GM21526 (cell line): ENCODE results near the gene ENDOV.
A peak's percentile ranks its signal among the peaks of the same experiment; 100 is the strongest.

ENCODE experiments used
- ATAC-seq: cut with Tn5 transposase; IDR thresholded peaks from one replicate; pipeline ENCODE4 v1.9.1; 2021; ENCODE audit warnings: moderate library complexity; ENCODE audit not compliant: unreplicated experiment, low FRiP score

ENDOV gene

DNA sequence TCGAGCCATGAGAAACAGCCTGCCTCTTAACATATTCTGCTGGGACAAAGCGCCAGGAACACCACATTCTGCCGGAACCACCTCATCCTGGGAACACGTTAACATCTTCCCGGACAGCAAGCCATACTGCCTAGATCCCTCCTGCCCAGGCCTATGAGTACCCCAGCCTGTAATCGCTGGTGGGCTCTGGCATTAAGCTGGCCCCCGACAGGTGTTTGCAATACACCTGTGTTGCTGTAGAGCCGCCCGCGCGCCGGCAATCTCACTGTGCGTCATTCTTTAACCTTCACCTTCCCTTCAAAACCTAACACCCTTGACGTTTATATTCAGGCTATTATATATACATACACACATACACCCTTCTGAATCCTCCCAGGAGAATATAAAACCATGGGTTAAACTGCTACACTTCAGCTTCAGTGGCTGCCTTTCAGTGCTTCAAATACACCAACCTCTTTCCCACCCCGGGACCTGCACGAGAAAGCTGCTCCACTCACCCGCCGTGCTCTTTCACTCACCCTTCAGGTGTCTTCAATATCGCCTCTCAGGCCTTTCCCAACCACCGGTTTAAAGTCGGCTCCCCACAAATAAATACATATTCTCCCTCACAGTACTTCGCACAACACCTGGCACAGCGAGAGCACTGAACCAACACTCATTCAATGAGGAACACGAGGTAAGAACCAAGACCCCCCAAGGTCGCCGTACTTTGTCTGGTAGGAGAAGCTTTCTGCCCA lies 1.0 kb upstream of the ENDOV start:
- ATAC-seq = no peak

DNA sequence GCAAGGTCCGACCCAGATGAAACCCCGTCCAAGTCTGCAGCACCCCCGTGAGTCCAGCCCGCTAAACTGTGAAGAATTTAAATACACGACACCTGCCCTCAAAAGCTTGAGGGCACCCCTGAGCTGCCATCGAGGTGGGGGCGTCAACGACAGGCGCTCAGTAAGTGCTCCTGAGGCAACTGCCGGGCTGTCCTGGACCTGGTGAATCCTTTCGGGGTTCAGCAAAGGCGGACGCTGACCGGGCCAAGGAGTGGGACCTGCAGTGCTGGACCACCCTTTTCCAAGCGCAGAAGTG lies 512 bp upstream of the ENDOV start:
- ATAC-seq = no peak

DNA sequence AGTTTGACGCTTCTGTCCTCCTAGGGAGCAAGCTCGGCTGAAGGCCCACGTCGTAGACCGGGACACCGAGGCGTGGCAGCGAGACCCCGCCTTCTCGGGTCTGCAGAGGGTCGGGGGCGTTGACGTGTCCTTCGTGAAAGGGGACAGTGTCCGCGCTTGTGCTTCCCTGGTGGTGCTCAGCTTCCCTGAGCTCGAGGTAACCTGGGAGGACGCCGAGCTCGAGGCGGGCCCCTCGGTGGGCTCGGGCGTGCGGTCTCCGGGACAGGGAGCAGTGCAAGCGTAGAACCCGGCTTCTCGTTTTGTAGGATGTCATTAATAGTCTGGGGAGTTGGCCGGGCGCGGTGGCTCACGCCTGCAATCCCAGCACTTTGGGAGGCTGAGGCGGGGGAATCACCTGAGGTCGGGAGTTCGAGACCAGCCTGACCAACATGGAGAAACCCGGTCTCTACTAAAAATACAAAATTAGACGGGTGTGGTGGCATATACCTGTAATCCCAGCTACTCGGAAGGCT lies 715 bp downstream of the ENDOV start:
- peak; percentile 12 for ATAC-seq

DNA sequence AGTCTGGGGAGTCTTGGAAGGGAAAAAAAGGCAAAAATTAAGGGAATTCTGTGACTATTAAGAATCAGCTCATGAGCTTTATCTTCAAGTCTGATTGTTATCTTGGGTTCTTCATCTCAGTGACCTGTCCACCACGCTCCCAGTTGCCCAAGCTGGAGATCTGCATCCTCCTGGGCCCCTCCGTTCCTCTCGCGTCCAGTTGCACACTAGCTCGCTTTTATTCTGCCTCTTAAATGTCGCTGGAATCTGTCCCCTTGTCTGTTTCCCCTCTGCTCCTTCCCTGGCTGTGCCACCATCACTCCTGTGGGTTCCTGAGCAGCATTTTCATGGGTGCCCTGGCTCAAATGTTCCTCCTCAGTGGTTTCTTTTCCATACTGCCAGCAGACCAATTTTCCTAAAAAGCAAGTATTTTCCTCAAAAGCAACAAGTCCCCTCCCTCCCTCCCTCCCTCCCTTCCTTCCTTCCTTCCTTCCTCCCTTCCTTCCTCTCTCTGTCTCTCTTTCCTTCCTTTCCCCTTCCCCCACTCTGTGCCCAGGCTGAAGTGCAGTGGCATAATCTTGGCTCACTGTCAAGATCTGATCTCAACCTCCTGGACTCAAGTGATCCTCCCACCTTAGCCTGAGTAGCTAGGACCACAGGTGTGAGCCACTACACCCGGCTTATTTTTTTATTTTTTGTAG lies 1.4 kb downstream of the ENDOV start:
- ATAC-seq = no peak

DNA sequence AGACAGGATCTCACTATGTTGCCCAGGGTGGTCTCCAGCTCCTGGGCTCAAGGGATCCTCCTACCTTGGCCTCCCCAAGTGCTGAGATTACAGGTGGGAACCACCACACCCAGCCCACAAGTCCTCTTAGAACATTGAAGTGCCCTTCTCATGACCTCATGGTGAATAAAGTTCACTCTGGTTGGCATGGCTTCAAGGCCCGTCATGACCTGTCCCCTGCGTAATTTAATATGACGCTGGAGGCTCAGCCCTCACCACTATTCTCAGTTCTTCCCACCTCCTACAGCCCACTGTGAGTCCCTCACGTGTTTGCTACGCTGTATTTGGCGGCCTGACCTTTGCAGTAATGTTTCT lies 1.9 kb downstream of the ENDOV start:
- ATAC-seq = no peak

DNA sequence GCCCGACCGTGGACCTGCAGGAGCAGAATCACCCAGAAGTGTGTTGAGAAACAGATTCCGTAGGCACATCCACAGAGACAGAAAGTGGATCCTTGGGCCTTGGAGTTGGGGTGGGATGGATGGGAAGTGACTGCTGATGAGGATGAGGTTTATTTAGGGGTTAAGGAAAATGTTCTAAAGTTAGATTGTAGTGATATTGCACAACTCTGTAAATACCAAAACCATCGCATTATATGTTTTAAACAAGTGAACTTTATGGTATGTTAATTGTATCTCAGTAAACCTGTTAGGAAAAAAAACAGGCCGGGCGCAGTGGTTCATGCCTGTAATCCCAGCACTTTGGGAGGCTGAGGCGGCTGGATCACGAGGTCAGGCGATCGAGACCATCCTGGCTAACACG lies 3.6 kb downstream of the ENDOV start:
- no peak for ATAC-seq

DNA sequence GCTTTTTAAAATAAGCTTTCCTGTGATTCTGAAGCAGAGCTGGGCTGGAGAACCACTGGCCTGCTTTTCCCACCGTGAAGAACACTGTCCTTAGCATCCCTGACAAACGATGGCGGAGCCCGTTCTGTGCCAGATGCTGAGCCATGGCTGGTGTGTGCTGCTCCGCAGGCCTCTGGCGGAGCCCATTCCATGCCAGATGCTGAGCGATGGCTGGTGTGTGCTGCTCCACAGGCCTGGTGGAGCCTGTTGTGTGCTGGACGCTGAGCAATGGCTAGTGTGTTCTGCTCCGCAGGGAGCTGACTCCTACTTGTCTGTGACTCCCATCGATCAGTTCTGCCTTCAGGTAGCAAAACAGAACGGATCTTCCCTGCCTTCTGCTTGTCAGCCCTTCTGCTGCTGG lies 4.3 kb downstream of the ENDOV start:
- no peak for ATAC-seq

DNA sequence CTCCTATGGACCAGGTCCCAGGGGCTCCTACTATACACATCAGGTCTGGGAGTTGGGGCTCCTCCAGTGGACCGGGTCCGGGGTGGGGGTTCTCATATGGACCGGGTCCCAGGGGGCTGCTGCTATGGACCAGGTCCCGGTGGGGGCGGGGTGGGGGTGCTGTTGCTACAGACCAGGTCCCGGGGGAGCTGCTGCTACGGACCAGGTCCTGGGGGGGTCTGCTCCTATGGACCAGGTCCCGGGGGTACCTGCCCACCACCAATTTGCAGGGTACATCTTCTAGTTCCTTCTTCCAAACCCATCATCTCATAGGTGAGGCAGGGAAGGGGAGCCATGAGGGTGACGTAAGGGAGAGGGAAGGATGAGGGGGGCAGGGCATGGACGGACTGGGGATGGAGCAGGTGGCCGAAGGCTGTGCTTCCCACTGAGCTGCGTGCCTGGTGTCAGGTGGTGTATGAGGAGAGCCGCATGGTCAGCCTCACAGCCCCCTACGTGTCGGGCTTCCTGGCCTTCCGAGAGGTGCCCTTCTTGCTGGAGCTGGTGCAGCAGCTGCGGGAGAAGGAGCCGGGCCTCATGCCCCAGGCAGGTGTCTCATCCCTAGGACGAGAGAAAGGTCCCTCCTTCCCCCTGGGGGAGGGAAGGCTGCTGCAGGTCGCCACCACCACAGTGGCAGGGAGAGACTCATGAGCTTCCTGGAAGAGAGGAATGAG lies 6.6 kb downstream of the ENDOV start:
- ATAC-seq = no peak

DNA sequence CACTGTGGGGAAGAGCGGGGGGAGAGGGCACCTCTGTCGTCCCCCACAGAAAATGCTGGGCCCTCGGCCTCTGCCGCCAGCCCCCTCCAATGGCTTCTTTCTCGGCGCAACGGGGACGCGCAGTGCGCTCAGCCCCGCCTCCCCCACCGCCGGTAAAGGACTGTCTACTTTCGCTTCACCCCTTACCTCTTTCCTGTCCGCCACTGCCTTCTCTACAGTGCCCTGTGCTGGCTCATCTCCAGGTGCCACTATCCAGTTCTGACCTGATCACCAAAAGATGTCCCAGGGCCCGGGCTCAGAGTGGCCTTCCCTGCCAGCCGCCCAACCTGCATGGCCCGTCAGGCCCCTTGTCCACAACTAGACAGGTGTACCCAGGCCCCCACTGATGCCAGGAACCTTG lies 7.3 kb downstream of the ENDOV start:
- no peak for ATAC-seq

DNA sequence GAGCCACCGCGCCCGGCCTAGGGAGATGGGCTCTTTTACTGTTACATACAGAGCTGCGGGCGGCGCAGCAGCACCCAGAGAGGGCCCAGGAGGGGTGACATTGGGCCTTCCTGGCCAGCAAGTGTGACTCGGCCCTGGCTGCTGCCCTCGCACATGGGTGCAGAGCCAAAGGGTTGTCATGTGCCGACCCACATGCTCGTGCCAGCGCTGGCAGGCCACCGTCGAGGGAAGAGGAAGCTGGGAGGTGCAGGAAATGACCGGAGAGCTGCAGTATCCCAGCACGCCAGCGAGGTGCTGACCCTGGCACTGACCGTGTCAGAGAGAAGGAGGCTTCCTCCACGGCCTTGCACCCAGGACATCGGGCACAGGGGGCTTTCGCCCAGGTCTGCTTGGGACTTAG lies 8.0 kb downstream of the ENDOV start:
- no peak for ATAC-seq

DNA sequence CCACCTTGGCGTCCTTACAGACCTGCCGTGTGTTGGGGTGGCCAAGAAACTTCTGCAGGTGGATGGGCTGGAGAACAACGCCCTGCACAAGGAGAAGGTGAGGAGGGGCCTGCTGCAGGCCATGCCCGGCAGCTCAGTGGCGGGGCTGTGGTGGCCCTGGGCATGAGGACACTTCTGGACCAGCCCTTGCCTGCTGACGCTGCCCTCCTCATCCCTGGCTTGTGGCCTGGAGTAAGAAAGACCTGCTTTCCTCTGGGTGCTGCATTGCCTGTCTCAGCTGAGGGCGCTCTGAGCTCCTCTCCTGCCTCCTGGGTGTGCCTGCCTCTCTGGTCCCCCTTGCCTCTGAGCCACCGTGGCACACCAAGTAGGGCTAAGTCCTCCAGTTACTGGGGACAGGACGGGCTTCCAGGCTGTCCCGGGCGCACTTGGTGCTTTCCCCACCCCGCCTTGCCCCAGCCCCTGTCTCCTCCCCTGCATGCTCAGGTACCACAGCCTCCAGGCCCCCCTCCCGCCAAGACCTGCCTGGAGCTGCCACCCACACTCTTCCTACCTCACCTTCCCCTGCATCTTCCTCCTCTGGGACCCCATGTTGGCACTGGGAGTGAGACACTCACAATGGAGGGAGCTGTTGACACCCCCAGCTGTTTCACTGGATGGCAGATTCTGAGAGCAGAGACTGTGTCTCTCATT lies 8.7 kb downstream of the ENDOV start:
- no peak for ATAC-seq

DNA sequence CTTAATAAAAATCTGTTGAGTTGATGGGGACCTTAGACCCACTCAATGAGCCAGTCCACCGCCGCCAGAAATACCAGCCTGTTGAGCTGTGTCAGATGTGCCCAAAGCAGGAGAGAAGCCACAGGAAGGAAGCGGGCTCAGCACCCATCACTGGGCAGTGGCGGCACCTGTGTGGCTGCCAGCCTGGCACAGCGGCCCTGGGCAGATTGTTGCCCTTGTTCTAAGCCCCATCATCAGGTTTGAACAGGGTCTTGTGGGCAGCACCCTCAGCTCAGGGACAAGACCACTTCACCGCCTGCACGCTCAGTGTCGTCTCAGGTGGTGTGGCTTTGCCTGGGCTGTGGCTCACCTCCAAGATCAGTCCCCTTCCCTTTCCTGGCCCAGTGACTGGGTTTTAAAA lies 9.3 kb downstream of the ENDOV start:
- no peak for ATAC-seq

DNA sequence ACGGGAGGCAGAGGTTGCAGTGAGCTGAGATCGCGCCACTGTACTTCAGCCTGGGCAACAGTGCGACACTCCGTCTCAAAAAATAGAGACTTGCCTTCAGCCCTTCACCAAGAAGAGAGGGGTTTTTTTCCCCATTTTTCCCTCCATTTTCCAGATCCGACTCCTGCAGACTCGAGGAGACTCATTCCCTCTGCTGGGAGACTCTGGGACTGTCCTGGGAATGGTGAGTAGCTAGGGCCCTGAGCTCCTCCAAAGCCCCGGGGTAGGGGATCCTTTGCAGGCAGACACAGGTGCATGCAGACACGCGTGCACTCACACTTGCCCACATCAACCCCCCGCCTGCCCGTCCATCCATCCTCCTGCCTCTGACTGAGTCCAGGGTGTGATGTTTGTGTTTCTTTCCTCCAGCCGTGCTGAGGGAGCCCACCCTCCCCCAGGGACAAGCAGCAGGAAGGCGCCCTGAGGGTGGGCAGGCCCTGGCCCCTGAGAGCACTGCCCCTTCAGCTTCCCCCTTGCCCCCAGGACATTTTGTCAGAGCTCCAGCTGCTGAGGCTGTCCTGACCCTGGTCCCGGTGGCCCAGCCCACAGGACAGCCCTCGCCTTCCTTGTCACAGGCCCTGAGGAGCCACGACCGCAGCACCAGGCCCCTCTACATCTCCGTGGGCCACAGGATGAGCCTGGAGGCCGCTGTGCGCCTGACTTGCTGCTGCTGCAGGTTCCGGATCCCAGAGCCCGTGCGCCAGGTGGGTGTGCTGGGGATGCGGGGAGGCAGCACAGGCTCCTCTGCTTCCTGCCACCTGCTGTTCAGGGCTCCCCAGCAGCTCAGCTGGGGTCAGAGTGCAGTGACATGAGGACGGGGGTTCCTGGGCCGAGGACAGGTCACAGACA lies 10.2 kb downstream of the ENDOV start:
- ATAC-seq = no peak

DNA sequence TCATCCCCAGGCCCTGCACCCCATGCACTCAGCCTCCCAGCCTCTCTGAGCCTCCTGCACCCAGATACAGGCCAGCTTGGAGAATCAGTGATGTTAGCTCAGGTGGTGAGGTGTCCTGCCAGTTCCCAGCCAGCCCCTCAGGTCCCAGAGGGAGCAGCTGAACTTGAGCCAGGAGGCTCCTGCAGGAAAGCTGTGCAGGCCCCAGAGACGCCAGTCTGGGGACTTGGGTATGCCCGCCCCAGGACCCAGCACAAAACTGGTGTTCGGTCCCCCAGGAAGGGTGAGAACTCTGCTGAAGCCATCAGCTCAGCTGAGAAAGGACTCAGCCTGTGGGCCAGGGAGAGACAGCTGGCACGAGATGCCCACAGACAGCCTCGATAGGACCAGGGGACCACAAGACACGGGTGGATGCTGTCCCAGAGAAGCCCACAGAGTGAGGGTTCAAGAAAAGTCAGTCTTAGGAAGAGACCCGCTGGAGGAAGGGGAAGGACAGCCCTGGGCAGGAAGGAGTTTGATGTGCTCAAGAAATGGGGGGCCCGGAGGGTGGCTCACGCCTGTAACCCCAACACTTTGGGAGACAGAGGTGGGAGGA lies 11.0 kb downstream of the ENDOV start:
- ATAC-seq = no peak

DNA sequence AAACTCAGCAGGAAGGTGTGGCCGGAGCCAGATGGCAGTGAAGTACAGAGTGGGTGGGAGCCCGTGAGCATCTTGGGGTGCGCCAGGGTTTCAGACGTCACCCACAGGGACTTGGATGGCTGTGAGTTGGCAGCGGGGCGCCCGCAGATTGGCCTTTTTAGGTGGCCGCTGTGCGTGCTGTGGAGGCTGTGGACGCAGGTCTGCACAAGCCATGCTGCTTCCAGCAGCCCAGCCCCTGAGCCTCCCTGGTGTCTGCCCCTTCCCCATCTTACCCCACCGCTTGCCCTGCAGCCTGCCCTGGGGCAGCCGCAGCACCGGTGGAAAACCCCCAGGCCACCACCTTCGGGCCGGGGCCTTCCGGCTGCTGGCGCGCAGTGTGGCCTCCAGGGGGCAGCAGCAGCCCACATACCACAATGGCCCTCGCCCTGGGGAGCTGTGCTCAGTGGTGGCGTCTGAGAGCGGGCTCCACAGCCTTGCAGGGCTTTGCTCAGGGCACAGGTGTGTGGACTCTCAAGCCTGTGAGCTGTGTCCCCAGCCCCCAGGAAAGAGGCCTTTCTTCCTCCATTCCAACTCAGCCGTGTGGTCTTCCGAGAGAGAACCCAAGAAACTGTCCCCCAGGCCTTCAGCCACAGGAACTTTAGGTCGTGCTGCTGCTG lies 11.8 kb downstream of the ENDOV start:
- ATAC-seq = no peak

DNA sequence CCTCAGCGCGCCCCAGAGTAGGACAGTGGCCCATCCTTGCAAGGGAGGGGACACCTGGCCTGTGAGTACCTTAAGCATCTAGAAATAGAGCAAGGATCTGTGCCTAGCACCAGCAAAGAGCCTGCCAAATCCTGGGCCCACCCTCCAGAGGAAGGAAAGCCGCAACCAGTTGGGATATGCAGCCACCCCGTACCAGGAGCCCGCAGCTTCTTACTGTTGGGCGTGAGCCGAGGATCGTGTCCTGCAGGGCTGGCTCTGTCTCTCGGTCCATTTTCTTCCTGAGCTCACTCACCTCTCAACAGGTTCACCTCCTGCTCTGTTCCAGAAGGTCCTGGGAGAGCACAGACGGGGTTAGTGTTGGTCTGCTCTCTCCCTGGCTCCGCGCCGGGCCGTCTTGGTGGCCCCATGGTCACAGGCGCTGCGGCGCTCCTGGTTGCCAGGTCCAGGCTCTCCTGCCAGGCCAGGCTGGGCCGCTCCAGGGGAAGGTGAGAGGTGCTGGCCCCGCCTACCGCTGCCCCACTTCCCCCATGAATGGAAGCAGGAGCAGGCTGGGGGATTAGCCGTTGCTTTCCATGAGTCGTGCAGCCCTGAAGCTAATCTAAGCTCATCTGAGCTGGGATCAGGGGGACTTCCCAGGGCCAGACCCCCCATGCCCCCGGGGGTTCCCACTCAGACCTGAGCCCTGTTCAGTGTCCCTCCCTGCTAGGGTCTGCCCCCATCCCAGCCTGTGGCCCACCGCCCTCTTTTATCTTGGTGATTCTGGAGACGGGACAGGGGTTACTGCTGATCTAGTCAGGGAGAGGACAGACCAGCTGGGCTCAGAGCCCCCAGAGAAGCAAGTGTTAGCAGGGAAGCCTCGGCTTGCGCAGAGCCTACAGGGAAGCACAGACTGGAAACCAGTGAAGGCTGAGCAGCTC lies 12.7 kb downstream of the ENDOV start:
- no peak for ATAC-seq

DNA sequence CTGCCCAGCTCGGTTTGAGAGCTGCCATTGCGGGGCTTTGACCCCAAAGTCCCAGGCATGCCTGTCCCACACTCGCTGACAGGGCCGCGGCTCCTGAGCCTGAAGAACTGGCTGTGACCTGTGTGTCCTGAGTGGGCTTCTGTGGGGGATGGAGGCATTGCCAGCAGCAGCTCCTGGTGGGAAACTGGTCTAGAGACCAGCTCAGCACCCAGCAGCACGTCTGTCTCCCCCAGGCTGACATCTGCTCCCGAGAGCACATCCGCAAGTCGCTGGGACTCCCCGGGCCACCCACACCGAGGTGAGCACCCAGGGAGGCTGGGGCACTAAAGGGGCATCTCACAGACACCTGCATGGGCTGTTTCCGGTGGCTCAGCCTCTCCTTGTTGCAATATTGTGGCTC lies 13.4 kb downstream of the ENDOV start:
- ATAC-seq = no peak

DNA sequence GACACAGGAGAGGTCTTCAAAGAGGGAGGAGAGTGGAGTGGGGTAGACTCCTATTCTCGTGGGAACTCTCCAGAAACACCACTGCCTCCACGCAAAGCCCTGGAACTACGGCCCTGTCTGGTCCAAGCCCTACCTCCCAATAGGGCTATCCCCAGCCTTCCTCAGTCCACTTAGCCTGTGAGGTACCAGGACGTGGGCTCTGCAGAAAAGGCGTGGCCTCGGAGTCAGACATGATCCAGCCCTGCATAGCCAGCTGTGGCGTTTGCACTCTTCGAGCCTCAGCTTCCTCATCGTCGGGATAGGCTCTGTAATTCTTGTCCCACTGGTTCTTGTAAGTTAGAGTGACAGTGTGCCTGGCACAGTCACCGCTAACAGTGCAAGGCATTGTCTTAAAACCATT lies 13.8 kb downstream of the ENDOV start:
- no peak for ATAC-seq
